GM18951 (cell line): Measurements from ENCODE around the gene DUSP1.

Experiments used
- POLR2A ChIP-seq: IDR thresholded peaks from 4 replicates; pipeline ENCODE4 v1.6.1; 2011; ENCODE audit warnings: mild to moderate bottlenecking; ENCODE audit not compliant: insufficient read length, insufficient read depth; ENCODE audit errors: extremely low read depth
- in situ Hi-C: fragments of 300-500 bp; cut with MboI; formaldehyde crosslinking; loops from one replicate; pipeline ENCODE4 v1.12.0; 2022; ENCODE audit warnings: low sequenced_read_pairs, mixed read lengths, inconsistent platforms; ENCODE audit not compliant: unreplicated experiment

Gene DUSP1

GRCh38 chr5:172732201-172732865, 38.7 kb downstream of the DUSP1 start:
- in situ Hi-C loops: no loop called here
- TF ChIP-seq POLR2A: no peak

GRCh38 chr5:172731680-172732074, 39.3 kb downstream of the DUSP1 start:
- in situ Hi-C loops: no loop called here

GRCh38 chr5:172730981-172731679, 39.9 kb downstream of the DUSP1 start:
- TF ChIP-seq POLR2A: no peak
- in situ Hi-C loops: no loop called here

More at GRCh38 chr5:172731680-172732074, 39.3 kb downstream of the DUSP1 start:
- no peak for TF ChIP-seq POLR2A

GRCh38 chr5:172730222-172730621, 40.8 kb downstream of the DUSP1 start:
- in situ Hi-C loops: no loop called here
- TF ChIP-seq POLR2A: no peak

DNA sequence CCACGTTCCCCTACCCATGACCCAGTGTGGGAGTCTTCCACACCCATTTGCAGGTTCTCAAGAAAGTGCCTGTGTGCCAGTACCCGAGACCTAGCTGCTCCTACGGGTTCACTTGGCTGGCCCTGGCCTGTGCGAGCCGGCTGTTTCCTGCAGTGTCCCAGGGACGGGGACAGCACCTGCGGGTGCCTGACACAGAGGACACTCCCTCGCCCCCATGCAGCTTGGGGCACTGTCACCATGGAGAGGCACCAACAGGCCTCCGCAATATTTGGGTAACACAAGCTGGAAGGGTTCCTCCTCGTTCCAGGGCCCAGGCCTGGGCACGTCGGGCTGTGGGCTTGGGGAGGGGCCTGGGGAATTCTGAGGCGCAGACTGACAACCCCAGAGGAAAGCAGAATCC, 41.4 kb downstream of the DUSP1 start:
- TF ChIP-seq POLR2A: no peak
- in situ Hi-C loops: no loop called here

DNA sequence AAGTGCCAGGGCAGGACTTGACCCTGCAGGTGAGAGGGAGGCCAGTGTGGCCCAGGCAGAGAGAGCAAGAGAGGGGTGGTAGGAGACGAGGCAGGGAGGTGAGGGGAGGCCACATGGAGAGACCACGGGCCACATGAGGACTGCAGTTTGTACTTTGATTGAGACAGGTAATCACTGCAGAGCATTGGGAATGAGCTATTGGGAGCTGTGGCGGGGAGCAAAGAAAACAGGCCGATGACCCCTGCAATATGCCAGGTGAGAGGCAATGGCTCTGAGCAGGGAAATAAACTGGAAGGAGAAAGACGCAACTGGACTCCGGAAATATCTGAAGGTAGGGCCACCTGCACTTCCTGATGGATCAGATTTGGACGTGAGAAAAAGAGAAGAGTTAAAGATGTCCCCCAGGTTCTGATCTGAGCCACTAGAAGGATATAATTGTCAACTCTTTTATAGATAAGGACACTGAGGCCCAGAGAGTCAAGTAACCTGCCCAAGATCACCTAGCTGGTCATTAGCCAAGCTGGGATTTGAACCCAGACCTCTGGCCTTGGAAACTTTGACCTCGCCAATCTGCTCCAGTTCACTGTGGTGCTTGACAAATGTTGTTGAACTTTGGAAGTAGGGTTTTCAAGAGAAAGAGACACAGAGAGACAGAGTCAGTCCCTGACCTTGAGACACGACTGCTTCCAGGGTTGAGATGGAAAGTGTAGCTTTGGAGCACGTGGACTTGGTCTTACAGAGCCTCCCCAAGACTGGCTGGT, 42.3 kb downstream of the DUSP1 start:
- in situ Hi-C loops: no loop called here
- TF ChIP-seq POLR2A: no peak

GRCh38 chr5:172727551-172727950, 43.4 kb downstream of the DUSP1 start:
- in situ Hi-C loops: no loop called here
- TF ChIP-seq POLR2A: no peak

DNA sequence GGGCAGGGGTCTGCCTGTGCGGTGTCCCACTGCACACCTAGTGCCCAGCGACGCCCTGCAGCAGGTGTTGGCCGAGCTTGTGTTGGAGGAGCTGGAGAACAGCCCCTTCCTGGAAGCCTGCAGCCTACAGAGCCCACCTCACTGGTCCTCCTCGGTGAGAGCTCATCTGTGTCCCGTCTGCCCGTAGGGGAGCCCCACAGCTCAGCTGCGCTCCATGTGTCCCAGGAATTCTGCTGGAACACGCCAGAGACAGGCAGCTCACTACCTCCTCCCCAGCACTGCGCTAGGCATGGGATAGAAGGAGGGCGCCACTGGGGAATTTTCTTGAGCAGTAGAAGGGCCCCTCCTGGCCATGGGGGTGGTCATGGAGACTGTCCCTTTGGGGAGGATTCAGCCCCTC, 44.0 kb downstream of the DUSP1 start:
- TF ChIP-seq POLR2A: no peak
- in situ Hi-C loops: no loop called here

GRCh38 chr5:172725785-172726184, 45.2 kb downstream of the DUSP1 start:
- TF ChIP-seq POLR2A: no peak
- in situ Hi-C loops: no loop called here

DNA sequence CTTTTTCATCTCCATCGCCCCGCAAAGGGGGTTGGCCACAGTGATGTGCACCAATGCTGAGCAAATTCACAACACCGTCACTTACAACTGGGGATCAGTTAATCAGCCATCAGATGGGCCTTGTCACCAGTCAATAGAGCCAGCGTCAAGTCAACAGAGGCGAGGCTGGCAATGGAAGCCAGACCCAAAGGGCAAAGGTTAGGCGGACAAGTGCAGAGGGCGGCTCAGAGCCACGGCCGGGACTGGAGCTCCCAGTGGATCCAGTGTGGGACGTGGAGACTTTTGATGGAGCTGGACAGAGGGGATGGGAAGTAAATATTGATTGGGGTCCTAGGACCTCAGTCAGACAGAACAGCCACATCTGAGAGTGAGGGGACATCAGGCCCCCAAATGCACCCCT, 45.7 kb downstream of the DUSP1 start:
- in situ Hi-C loops: no loop called here
- TF ChIP-seq POLR2A: no peak

- no peak for TF ChIP-seq POLR2A
- in situ Hi-C loops: no loop called here
Observed at GRCh38 chr5:172724242-172725183, 46.5 kb downstream of the DUSP1 start.

DNA sequence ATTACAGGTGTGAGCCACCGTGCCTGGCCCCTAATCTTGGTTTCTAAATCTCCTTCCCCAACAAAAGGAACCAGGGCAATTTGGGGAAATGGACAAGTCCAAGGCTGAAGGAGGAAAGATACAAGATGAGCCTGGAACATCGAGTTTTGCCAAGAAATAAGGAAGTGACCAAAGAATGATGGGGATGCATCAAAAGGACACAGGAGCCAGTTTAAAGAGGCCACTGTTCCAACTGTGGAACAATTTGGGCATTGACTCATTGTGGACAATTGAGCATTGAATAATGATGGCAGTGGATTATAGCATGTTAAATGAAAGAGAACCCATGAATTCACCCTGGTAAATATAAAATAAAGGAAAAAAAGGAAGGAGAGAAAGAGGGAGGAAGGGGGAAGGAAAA, 47.5 kb downstream of the DUSP1 start:
- in situ Hi-C loops: no loop called here
- no peak for TF ChIP-seq POLR2A

GRCh38 chr5:172722327-172722815, 48.6 kb downstream of the DUSP1 start:
- TF ChIP-seq POLR2A: no peak
- in situ Hi-C loops: no loop called here
